GM19193 (cell line): ENCODE measurements around the gene NCEH1.

Source experiments
- POLR2A ChIP-seq: IDR thresholded peaks from 4 replicates; pipeline ENCODE4 v1.6.1; 2011; ENCODE audit not compliant: insufficient read depth, insufficient read length; ENCODE audit errors: extremely low read depth

The NCEH1 gene

GRCh38 chr3:172591876-172592771 lies 118.7 kb downstream of the NCEH1 start:
- no peak for TF ChIP-seq POLR2A

GRCh38 chr3:172591125-172591605 lies 119.7 kb downstream of the NCEH1 start:
- no peak for TF ChIP-seq POLR2A

GRCh38 chr3:172586436-172586835 lies 124.4 kb downstream of the NCEH1 start:
- TF ChIP-seq POLR2A = no peak

- TF ChIP-seq POLR2A = no peak
Measured at GRCh38 chr3:172585954-172586353, 124.9 kb downstream of the NCEH1 start.

- no peak for TF ChIP-seq POLR2A
Measured at GRCh38 chr3:172582712-172583111, 128.2 kb downstream of the NCEH1 start.

GRCh38 chr3:172581757-172582166 lies 129.1 kb downstream of the NCEH1 start:
- no peak for TF ChIP-seq POLR2A

- TF ChIP-seq POLR2A = no peak
Measured at GRCh38 chr3:172580680-172581401, 130.0 kb downstream of the NCEH1 start.
